ENCODE measurements around the gene INSRR.

DNA sequence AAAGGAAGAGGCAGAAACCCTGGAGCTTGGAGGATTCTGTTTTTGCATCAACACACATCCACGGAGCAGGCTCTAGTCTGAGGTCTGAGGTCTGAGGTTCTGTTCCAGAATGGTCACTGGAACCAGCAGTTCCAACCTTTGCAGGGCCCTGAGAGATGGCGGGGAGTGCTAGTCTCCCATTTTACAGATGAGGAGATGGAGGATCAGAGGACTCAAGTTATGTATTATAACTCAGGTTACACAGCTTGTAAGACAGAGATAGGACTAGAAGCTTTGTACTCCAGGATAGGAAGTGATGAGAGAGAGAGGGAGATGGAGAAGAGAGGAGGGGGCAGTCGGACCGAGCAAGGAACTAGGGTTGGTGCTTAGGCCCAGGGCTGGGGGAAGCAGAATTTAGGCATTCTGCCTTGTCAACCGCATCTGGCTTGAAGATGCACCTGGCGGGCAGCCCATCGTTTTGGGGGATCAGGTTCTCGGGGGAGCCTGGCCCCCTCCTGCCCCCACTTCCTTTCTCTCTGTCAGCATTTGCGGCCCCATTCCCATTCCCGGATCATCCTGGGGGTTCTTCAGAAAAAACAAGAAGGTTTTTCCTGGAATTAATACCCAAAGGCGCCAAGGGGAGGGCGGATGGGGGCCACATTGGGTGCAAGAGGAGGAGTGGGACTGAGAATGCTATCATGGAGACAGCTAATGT is 40.2 kb upstream of the INSRR start:
- TF ChIP-seq POLR2AphosphoS5 (IDR thresholded peaks at IDR 0.05) (no peak), POLR2A (IDR thresholded peaks at IDR 0.05) (no peak)
- TF ChIP-seq, protein P1, sequence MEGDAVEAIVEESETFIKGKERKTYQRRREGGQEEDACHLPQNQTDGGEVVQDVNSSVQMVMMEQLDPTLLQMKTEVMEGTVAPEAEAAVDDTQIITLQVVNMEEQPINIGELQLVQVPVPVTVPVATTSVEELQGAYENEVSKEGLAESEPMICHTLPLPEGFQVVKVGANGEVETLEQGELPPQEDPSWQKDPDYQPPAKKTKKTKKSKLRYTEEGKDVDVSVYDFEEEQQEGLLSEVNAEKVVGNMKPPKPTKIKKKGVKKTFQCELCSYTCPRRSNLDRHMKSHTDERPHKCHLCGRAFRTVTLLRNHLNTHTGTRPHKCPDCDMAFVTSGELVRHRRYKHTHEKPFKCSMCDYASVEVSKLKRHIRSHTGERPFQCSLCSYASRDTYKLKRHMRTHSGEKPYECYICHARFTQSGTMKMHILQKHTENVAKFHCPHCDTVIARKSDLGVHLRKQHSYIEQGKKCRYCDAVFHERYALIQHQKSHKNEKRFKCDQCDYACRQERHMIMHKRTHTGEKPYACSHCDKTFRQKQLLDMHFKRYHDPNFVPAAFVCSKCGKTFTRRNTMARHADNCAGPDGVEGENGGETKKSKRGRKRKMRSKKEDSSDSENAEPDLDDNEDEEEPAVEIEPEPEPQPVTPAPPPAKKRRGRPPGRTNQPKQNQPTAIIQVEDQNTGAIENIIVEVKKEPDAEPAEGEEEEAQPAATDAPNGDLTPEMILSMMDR (IDR thresholded peaks at IDR 0.05) = no peak
